Stomach (tissue), 9 donors: Measurements from ENCODE around the gene PTPRE. TPM values are rescaled to one million over a fixed set of nuclear protein-coding genes. Genes with fewer than 3 reads are reported as not detected.

ENCODE experiments used
- DNase-seq, 2 donors: peaks; one replicate each; pipeline versions ENCODE4 v3.0.0 to v3.0.0-alpha.2; 2013 to 2019
- H3K27ac ChIP-seq, 5 donors: fragments of 200-600 bp in 4 of 5; sonication (generic) in 4 of 5; one replicate each; pipeline ENCODE4 v1.5.1; 2013 to 2019; ENCODE audit warnings: mild to moderate bottlenecking in 1 of 5, moderate library complexity in 1 of 5
- H3K27me3 ChIP-seq, 3 donors: fragments of 200-600 bp; sonication (generic); one replicate each; pipeline ENCODE4 v1.5.1; 2017 to 2019; ENCODE audit warnings: mixed run types in 1 of 3
- H3K36me3 ChIP-seq, 4 donors: fragments of 200-600 bp; sonication (generic); 1 replicate in 3 of 4; 2 replicates in 1 of 4; pipeline ENCODE4 v1.5.1; 2016 to 2019
- H3K4me1 ChIP-seq, 4 donors: fragments of 200-600 bp; sonication (generic); one replicate each; pipeline ENCODE4 v1.5.1; 2016 to 2019
- H3K4me3 ChIP-seq, 4 donors: fragments of 200-600 bp; sonication (generic) in 3 of 4; one replicate each; pipeline ENCODE4 v1.5.1; 2016 to 2019; ENCODE audit warnings: mild to moderate bottlenecking in 1 of 4
- H3K9me3 ChIP-seq, 4 donors: fragments of 200-600 bp; sonication (generic); one replicate each; pipeline ENCODE4 v1.5.1; 2016 to 2019
- CTCF ChIP-seq, 7 experiments: fragments of 450-650 bp in 4 of 7; fragments of 200-600 bp in 3 of 7; sonication (generic) in 3 of 7; IDR thresholded peaks; one replicate each; pipeline ENCODE4 v1.5.1; 2016 to 2019; ENCODE audit warnings: antibody characterized with exemption in 7 of 7, control low read depth in 2 of 7, mild to moderate bottlenecking in 1 of 7
- EP300 ChIP-seq: sonication (generic); formaldehyde crosslinking; IDR thresholded peaks from one replicate; pipeline ENCODE4 v1.6.1; 2017; ENCODE audit warnings: antibody characterized with exemption
- POLR2A ChIP-seq, 4 donors: fragments of 450-650 bp; IDR thresholded peaks; one replicate each; pipeline ENCODE4 v1.6.1; 2016; ENCODE audit warnings: antibody characterized with exemption in 4 of 4, control low read depth in 2 of 4, mild to moderate bottlenecking in 1 of 4, moderate library complexity in 1 of 4
- POLR2AphosphoS5 ChIP-seq, 3 donors: sonication (generic); formaldehyde crosslinking; IDR thresholded peaks; one replicate each; pipeline ENCODE4 v1.6.1; 2016; ENCODE audit warnings: antibody characterized with exemption in 3 of 3
- WGBS, 5 donors: extraction: QIAGEN DNeasy Blood & Tissue Kit in 3 of 5; methylation state at CpG; one replicate each; pipeline versions ENCODE4 v1.1.5 to v1.1.7; 2013 to 2018; 5-methylcytosine and 5-hydroxymethylcytosine counted together
- intact Hi-C: fragments of 100-400 bp; cut with DNase I; formaldehyde crosslinking; loops from one replicate; pipeline ENCODE4 v1.15.1; 2023; ENCODE audit warnings: low total_unique reads
- polyA plus RNA-seq, 3 donors: library from polyadenylated mRNA; stranded (reverse); fragments of 200-250 nt; gene quantifications; one replicate each; pipeline ENCODE4 v1.2.3, GENCODE V29; 2013
- total RNA-seq, 5 donors: library from RNA; depleted of rRNA; stranded (reverse); fragments of >200 nt; gene quantifications; one replicate each; pipeline versions ENCODE4 v1.1.0 to v1.2.3, GENCODE V29; 2014 to 2016
- donor health status: healthy with polysubstance abuse.
- donor health status: Bipolar disorder and iron deficiency.
- donor health status: healthy.

Gene PTPRE
- total and polyA plus RNA-seq, 8 donors = 4.0 to 26.4 (median 8.9) TPM

GRCh38 chr10:127866276-127867013 is 40.5 kb upstream of the PTPRE start:
- H3K4me1 ChIP-seq = no peaks in the 10 kb centered on the region
- intact Hi-C loops = no loop called here
- no peak overlapping the region for H3K27ac ChIP-seq
- TF ChIP-seq POLR2AphosphoS5 (IDR thresholded peaks at IDR 0.05) (no peak), POLR2A (IDR thresholded peaks at IDR 0.05) (no peak), EP300 (no peak), CTCF (IDR thresholded peaks at IDR 0.05) (no peak)
- no peak overlapping the region for H3K4me3 ChIP-seq
- H3K27me3 ChIP-seq = peaks cover 0 to 9% (median 0%) of the 10 kb centered on the region in 3 donors
- DNase-seq = no peak
- peaks cover 4 to 18% (median 9%) of the 10 kb centered on the region in 4 donors for H3K9me3 ChIP-seq
- H3K36me3 ChIP-seq = no peaks in the 10 kb centered on the region
- WGBS, 5 donors = 74 to 84% (median 79%) methylated on average over 8 of the region's 8 CpGs

GRCh38 chr10:127867805-127868204 is 39.1 kb upstream of the PTPRE start:
- Histone ChIP-seq H3K27ac (no peak overlapping the region), H3K4me1 (peaks cover 0 to 7% (median 2%) of the 10 kb centered on the region in 4 donors), H3K4me3 (no peak overlapping the region), H3K36me3 (no peaks in the 10 kb centered on the region), H3K27me3 (peaks cover 0 to 14% (median 0%) of the 10 kb centered on the region in 3 donors), H3K9me3 (peaks cover 4 to 18% (median 9%) of the 10 kb centered on the region in 4 donors)
- intact Hi-C loops = no loop called here
- WGBS, 5 donors = 35 to 68% (median 44%) methylated on average over 1 of the region's 1 CpG
- TF ChIP-seq POLR2AphosphoS5 (IDR thresholded peaks at IDR 0.05) = no peak
- TF ChIP-seq POLR2A (IDR thresholded peaks at IDR 0.05) = no peak
- DNase-seq = no peak

GRCh38 chr10:127869329-127869728 is 37.6 kb upstream of the PTPRE start:
- Histone ChIP-seq H3K4me3 (no peak overlapping the region), H3K9me3 (peaks cover 0 to 5% (median 4%) of the 10 kb centered on the region in 4 donors), H3K27ac (no peak overlapping the region), H3K36me3 (no peaks in the 10 kb centered on the region), H3K4me1 (peaks cover 0 to 11% (median 4%) of the 10 kb centered on the region in 4 donors), H3K27me3 (peaks cover 0 to 14% (median 0%) of the 10 kb centered on the region in 3 donors)
- DNase-seq = no peak
- TF ChIP-seq CTCF (IDR thresholded peaks at IDR 0.05) = no peak
- no peak for TF ChIP-seq EP300
- TF ChIP-seq POLR2AphosphoS5 (IDR thresholded peaks at IDR 0.05) = no peak
- TF ChIP-seq POLR2A (IDR thresholded peaks at IDR 0.05) = no peak
- intact Hi-C loops = no loop called here

- no peaks in the 10 kb centered on the region for H3K36me3 ChIP-seq
- intact Hi-C loops = no loop called here
- TF ChIP-seq CTCF (IDR thresholded peaks at IDR 0.05) (no peak), EP300 (no peak), POLR2AphosphoS5 (IDR thresholded peaks at IDR 0.05) (no peak), POLR2A (IDR thresholded peaks at IDR 0.05) (no peak)
- no peak overlapping the region for H3K27ac ChIP-seq
- 69 to 73% (median 70%) methylated on average over 5 to 7 of the region's 7 CpGs for WGBS, 5 donors
- no peak for DNase-seq
- no peak overlapping the region for H3K4me3 ChIP-seq
- H3K27me3 ChIP-seq = peaks cover 0 to 15% (median 0%) of the 10 kb centered on the region in 3 donors
- H3K9me3 ChIP-seq = peaks cover 0 to 5% (median 4%) of the 10 kb centered on the region in 4 donors
- H3K4me1 ChIP-seq = peaks cover 0 to 11% (median 4%) of the 10 kb centered on the region in 4 donors
Measured at GRCh38 chr10:127871631-127872010, 35.3 kb upstream of the PTPRE start.
